Calu3 (cell line): ENCODE results near the gene NREP. TPM values are rescaled to one million over a fixed set of nuclear protein-coding genes. Genes with fewer than 3 reads are reported as not detected.

Experiments used
- BruUV-seq: library from RNA; stranded (reverse); fragments of 400-500 nt; replicated peaks from 2 replicates; lab custom pipeline; 2021; lab: Mats Ljungman, UMichigan
- CTCF ChIA-PET: fragments of 300-600 bp; sonication (Branson Sonifier 250); formaldehyde crosslinking; loops from one replicate; lab custom pipeline; 2022; ENCODE audit warnings: antibody characterized with exemption; lab: Charles Lee
- DNase-seq: peaks from one replicate; pipeline ENCODE4 v3.0.0; 2022
- H3K27ac Mint-ChIP-seq: one replicate; pipeline ENCODE4 v1.8.0; 2022; ENCODE audit warnings: mixed read lengths; ENCODE audit not compliant: unreplicated experiment
- H3K27me3 Mint-ChIP-seq: one replicate; pipeline ENCODE4 v1.8.0; 2022; ENCODE audit warnings: mixed read lengths; ENCODE audit not compliant: unreplicated experiment
- H3K36me3 Mint-ChIP-seq: one replicate; pipeline ENCODE4 v1.8.0; 2022; ENCODE audit warnings: mild to moderate bottlenecking, moderate library complexity, mixed read lengths; ENCODE audit not compliant: insufficient read depth, unreplicated experiment
- H3K4me1 Mint-ChIP-seq: one replicate; pipeline ENCODE4 v1.8.0; 2022; ENCODE audit warnings: mild to moderate bottlenecking, low read depth, mixed read lengths; ENCODE audit not compliant: unreplicated experiment
- H3K4me3 Mint-ChIP-seq: one replicate; pipeline ENCODE4 v1.8.0; 2022; ENCODE audit warnings: mild to moderate bottlenecking, low read depth, moderate library complexity, mixed read lengths; ENCODE audit not compliant: unreplicated experiment
- H3K9me3 Mint-ChIP-seq: one replicate; pipeline ENCODE4 v1.8.0; 2022; ENCODE audit warnings: low read depth, mixed read lengths; ENCODE audit not compliant: unreplicated experiment
- intact Hi-C: fragments of 100-400 bp; cut with micrococcal nuclease; formaldehyde crosslinking; loops from one replicate; pipeline ENCODE4 v1.10.0; 2022; ENCODE audit not compliant: unreplicated experiment
- total RNA-seq: library from RNA; stranded (reverse); gene quantifications from 2 replicates; pipeline ENCODE4 v1.2.3, GENCODE V29; 2022
- TF ChIP-seq, protein P1 (sequence below): fragments of 200-600 bp; IDR thresholded peaks from one replicate; pipeline ENCODE4 v1.8.0; 2022; ENCODE audit warnings: antibody characterized with exemption; ENCODE audit not compliant: unreplicated experiment

NREP gene
- total RNA-seq, 1 experiment from 2014 or later: 24.6 TPM

DNA sequence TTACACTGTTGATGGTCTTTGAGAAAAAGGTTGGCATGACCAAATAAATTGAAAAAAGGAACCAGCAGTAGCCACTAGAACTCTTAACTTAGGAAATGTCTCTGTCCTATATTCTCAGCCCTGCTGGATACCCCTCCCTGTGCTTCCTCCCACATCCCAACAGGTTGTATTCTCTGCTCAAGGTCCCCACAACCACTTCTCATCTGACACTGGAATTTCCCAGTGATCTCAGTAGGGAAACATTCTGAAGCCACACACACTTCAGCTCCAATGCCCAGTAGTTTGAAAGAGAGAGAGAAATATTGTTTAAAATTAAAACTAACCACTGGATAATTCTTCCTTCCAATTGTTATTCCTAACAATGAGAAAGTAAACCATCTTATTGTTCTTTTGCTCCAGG is 30.0 kb upstream of the NREP start:
- Mint-ChIP-seq H3K9me3 (no peaks in the 10 kb centered on the region), H3K27ac (no peak overlapping the region), H3K36me3 (no peaks in the 10 kb centered on the region), H3K4me1 (no peaks in the 10 kb centered on the region), H3K27me3 (no peaks in the 10 kb centered on the region), H3K4me3 (no peak overlapping the region)
- CTCF ChIA-PET: no interaction called here
- no peak for DNase-seq
- intact Hi-C loops: no loop called here
- TF ChIP-seq, protein P1, sequence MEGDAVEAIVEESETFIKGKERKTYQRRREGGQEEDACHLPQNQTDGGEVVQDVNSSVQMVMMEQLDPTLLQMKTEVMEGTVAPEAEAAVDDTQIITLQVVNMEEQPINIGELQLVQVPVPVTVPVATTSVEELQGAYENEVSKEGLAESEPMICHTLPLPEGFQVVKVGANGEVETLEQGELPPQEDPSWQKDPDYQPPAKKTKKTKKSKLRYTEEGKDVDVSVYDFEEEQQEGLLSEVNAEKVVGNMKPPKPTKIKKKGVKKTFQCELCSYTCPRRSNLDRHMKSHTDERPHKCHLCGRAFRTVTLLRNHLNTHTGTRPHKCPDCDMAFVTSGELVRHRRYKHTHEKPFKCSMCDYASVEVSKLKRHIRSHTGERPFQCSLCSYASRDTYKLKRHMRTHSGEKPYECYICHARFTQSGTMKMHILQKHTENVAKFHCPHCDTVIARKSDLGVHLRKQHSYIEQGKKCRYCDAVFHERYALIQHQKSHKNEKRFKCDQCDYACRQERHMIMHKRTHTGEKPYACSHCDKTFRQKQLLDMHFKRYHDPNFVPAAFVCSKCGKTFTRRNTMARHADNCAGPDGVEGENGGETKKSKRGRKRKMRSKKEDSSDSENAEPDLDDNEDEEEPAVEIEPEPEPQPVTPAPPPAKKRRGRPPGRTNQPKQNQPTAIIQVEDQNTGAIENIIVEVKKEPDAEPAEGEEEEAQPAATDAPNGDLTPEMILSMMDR: no peak
- BruUV-seq: no TSS peak

DNA sequence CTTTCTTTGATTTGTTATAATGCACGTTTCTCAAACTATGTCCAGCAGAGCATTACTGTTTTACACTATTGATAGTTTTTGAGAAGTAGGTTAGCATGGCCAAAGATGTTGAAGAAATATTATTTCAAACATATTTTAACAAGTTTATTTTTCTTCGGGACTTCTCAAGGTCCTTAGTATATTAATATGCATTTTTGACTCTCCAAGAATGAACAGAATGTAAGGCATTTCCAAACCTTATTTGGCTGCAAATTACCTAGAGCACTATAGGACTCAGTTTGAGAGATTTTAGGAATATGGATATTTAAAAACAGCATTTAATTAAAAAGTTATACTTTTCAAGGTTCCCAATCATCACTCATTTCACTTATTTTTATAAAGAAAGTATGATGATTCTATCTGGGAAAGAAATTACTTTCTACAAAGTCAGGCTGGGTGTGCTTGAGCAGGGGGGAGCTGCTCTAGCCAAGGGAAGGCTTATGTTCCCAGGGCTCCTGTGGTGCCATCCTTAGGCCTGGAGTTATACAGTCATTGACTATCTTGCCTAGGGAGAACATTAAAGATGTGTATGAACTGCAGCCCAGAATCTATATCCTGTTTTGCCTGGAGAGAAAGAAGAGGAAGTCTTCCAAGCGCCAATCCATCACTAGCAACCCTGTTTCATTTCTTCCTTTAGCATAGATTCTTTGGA is 27.6 kb upstream of the NREP start:
- Mint-ChIP-seq H3K4me1 (no peaks in the 10 kb centered on the region), H3K4me3 (no peak overlapping the region), H3K27ac (no peak overlapping the region), H3K9me3 (no peaks in the 10 kb centered on the region), H3K36me3 (no peaks in the 10 kb centered on the region), H3K27me3 (no peaks in the 10 kb centered on the region)
- intact Hi-C loops: no loop called here
- BruUV-seq: no TSS peak
- CTCF ChIA-PET: interaction anchor here (0.9 kb wide), 1 partner anchor 12 kb away, joined by 3 read pairs; no protein-coding TSS in a partner anchor
- DNase-seq: no peak
- TF ChIP-seq, protein P1: no peak

DNA sequence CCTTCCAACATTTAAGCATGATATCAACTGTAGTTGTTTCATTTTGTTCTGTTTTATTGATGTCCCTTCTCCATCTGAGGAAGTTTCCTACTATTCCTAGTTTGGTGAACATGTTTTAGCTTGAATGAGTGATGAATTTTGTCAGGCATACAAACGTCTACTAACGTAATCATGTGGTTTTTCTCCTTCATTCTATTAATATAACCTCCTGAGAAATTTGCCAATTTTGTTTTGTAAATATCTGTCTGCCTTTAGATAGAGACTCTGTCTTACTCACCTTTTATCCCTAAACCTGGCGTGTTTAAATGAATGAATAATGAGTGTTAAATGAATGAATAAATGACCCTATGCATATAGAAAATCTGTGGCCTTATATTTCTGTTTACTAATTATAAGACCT is 26.5 kb upstream of the NREP start:
- CTCF ChIA-PET: no interaction called here
- no peaks in the 10 kb centered on the region for H3K36me3 Mint-ChIP-seq
- DNase-seq: no peak

DNA sequence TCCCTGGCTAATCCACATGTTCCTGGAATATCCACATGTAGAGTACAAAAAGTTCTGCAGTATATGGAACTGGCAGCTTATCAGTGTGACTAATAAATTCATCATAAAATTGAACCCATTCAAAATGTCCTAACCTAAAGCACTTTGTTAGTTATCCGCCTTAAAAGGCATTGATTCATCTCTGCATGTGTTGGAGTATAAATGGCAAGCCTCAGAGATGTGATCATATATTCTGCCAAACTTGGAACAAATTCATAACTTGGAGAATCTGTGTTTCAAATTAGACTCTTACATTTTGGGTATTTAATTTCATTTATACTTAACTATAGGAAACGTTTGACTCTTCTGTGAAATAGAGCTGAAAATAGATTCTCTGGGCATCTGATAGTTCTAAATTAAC is 25.2 kb upstream of the NREP start:
- intact Hi-C loops: no loop called here
- no peaks in the 10 kb centered on the region for H3K36me3 Mint-ChIP-seq
- no peaks in the 10 kb centered on the region for H3K27me3 Mint-ChIP-seq
- TF ChIP-seq, protein P1: no peak
- no peak overlapping the region for H3K27ac Mint-ChIP-seq
- no peak for DNase-seq
- BruUV-seq: no TSS peak
- H3K9me3 Mint-ChIP-seq: no peaks in the 10 kb centered on the region
- H3K4me3 Mint-ChIP-seq: no peak overlapping the region
- CTCF ChIA-PET: no interaction called here
- peaks cover 7% of the 10 kb centered on the region for H3K4me1 Mint-ChIP-seq

More for the DNA sequence above, 26.5 kb upstream of the NREP start:
- no peak overlapping the region for H3K27ac Mint-ChIP-seq
- intact Hi-C loops: no loop called here
- BruUV-seq: no TSS peak
- H3K9me3 Mint-ChIP-seq: no peaks in the 10 kb centered on the region
- H3K4me1 Mint-ChIP-seq: no peaks in the 10 kb centered on the region
- H3K27me3 Mint-ChIP-seq: no peaks in the 10 kb centered on the region
- TF ChIP-seq, protein P1: no peak
- no peak overlapping the region for H3K4me3 Mint-ChIP-seq
